ENCODE data around the gene TMEM272.

DNA sequence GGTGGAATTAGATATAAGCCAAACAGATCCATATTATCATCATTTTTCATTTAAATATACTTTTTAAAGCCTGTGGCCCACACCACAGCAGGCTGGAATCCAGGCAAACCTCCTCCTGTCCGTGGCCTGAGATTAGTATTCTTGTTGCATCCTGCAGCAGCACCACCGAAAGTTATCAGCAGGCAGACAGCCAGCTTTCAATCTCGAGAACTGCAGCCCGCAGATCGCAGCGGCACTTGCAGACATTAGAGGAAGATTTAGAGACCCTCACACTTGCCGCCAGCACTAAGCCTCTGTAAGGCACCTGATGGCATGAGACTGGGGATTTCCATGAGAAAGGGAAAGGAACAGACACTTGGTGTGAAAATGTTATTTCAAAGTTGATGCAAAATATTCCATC lies 48.4 kb downstream of the TMEM272 start:
- TF ChIP-seq, protein P1, sequence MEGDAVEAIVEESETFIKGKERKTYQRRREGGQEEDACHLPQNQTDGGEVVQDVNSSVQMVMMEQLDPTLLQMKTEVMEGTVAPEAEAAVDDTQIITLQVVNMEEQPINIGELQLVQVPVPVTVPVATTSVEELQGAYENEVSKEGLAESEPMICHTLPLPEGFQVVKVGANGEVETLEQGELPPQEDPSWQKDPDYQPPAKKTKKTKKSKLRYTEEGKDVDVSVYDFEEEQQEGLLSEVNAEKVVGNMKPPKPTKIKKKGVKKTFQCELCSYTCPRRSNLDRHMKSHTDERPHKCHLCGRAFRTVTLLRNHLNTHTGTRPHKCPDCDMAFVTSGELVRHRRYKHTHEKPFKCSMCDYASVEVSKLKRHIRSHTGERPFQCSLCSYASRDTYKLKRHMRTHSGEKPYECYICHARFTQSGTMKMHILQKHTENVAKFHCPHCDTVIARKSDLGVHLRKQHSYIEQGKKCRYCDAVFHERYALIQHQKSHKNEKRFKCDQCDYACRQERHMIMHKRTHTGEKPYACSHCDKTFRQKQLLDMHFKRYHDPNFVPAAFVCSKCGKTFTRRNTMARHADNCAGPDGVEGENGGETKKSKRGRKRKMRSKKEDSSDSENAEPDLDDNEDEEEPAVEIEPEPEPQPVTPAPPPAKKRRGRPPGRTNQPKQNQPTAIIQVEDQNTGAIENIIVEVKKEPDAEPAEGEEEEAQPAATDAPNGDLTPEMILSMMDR (conservative IDR thresholded peaks at IDR 0.05; ENCODE audit: low read depth, low read length): no peak
- TF ChIP-seq EZH2 (IDR thresholded peaks at IDR 0.05; ENCODE audit: low read length, unreplicated experiment): no peak

All from PC-3 (cell line).